Hematopoietic multipotent progenitor cell treated with erythropoietin and hydrocortisone succinate and interleukin-3 and kit ligand, for 17 days (in vitro differentiated cells): ENCODE measurements around the gene TRMT2B.
"Not testable (repeated sequence)": the region's sequence is repeated elsewhere in the genome, so short reads cannot be mapped to it uniquely, and the experiment has no call there.

Source experiments
- DNase-seq: peaks from one replicate; pipeline ENCODE4 v3.0.0-alpha.2; 2015; ENCODE audit warnings: low spot score

The TRMT2B gene

GRCh38 chrX:100999451-100999850 lies 52.5 kb downstream of the TRMT2B start:
- no peak for DNase-seq

- DNase-seq = no peak
These were observed 56.4 kb downstream of the TRMT2B start for GRCh38 chrX:100995469-100995868.

DNA sequence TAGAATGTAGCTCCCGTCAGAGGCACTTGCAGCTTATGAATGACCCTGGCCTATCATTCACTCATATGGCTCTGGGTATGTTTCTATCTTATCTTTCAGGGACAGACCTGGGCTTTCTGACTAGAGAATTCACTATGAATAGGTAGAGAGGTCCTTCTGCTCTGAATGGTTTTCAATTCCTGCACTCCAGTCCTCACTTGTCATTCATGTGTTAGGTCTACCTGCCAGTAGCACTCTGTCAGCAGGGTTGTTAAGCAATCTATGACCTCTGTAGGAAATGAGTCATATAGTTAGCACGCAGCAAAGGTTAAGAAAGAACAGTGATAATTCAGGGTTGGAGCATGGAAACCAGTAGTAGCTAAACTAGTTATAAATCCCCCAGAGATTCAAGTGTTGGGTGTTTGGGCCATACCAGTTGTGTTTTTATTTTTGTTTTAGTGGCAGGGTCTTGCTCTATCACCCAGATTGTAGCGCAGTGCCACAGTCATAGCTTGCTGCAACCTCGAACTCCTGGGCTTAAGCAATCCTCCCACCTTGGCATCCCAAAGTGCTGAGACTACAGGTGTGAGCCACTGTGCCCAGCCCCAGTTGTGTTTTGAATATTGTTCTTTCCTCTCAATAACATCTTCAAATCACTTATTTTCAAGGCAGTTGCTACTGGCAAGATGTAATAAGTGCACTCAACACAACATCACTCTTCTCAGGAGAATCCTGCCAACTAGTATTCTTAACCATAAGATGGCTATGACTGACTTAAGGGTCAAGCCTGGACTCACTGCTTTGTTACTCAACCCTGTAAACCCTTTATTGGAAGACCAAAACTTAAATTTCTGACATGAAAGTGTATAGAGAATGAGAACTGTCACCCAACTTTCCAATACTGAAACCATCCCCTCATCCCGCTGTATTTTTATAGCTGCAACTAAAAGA lies 57.3 kb downstream of the TRMT2B start:
- no peak for DNase-seq

DNA sequence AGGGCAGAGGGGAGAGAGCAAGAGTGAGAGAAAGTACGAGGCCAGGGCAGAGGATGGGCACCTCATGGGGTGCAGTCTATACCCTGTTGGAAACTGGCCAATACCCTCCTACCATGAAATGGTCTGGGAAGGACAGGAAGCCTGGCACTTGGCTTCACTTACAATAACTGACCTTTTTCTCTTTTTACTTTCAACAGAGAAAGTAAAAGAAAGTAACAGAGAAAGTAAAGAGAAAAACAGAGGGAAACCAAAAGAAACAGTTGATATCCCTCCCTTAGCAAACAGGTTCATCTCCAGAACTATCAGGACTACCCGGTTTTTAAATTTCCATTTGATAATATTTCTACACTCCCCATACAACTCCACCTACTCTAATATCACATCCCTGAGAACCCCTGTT lies 61.8 kb downstream of the TRMT2B start:
- no peak for DNase-seq

- DNase-seq = no peak
These were observed 67.1 kb downstream of the TRMT2B start for GRCh38 chrX:100984818-100985217.

GRCh38 chrX:100981498-100981845 lies 70.4 kb downstream of the TRMT2B start:
- DNase-seq = not testable (repeated sequence)

- no peak for DNase-seq
These were observed 71.1 kb downstream of the TRMT2B start for GRCh38 chrX:100980608-100981497.

DNA sequence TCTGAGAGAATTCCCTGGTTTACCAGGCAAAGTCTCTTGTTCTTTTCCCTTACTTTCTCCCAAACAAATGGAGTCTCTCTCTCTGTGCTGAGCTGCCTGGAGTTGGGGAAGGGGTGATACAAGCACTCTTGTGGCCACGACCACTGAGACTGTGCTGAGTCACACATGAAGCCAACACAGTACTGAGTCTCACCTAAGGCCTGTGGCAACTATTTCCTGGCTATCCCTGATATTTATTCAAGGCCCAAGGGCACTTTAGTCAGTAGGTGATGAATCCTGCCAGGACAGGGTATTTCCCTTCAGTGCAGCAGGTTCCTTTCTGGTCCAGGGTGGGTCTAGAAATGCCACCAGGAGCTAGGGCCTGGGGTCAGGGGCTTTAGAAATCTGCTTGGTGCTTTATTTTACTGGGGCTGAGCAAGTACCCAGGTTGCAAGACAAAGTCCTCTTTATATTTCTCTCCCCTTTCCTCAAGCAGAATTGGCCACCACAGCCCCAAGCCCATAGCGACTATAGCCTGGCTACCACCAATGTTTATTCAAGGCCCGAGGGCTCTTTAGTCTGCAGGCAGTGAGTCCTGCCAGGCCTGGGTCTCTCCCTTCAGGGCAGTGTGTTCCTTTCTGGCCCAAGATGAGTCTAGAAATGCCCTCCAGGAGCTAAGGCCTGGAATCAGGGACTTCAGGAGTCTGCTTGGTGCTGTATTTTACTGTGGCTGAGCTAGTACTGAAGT lies 71.9 kb downstream of the TRMT2B start:
- no peak for DNase-seq

DNA sequence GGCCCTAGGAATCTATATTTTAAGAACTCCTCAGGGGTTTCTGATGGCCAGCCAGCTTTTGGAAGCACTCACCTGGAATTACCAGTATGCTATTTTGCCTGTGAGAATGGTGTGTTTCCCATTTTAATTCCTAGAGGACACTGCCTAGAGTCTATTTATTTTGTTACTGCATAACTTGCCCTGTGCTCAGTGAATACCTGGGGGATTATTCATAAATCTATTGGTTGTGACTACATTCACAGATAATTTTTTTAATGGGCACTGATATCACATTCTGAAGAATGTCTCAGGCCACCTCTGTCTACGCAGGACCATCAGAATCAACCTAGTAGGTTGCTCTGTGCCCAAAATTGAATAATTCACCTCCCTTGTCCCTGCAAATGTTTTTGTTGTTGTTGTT lies 75.7 kb downstream of the TRMT2B start:
- no peak for DNase-seq

DNA sequence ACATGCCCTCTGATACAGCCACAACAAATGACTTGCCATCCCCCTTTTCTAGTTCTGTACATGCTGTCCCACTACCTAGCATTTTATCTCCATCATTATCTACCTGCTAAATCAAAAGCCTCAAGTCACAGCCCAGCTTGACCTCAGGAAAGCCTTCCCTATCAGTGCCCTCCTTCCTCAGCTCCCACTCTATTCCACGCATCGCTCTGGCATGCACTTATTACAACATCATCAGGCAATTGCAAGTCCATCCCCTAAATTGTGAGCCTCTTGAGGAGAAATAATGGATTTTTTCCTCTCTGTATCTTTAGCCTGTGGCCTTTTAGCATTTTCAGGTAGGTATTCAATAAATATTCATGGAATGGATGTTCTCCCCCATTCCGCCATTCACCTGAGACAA lies 76.7 kb downstream of the TRMT2B start:
- DNase-seq = no peak

DNA sequence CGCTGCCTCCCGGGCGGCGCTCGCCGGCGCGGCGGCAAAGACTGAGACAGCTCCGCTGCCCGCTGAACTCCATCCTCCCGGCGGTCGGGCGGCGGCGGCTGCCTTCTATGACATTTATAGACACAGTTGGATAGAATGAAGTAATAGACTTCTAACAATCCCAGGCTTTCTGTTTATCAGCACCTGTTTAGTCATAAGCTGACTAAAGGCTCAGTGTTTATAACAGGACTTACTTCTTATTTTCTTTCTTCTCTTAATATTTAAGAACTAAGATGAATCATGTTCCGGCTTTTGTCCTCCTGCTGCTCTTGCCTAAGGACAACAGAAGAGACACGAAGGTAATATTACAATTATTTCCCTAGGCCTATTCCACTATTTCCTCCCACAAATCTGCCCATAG lies 78.5 kb downstream of the TRMT2B start:
- DNase-seq = no peak

DNA sequence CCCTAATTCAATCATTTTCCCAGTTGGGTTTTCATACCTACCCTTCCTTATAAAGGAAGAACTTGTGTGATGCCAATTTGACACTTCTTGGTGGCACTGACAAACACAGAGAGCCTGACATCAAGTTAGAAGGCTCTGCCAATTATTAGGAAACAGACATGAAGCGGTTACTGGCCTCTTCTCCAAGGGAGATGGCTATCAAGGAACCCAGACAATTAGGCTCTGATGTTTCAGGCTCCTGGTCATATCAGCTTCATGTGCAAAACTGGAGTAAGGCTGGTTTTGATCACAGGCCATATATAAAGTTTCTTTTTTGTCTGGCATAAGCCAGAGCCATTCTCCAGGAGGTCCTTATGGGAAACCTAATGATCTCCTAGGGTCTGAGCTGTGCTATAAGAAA lies 82.0 kb downstream of the TRMT2B start:
- no peak for DNase-seq

- DNase-seq = no peak
These were observed 82.5 kb downstream of the TRMT2B start, which contains the start of gene ARL13A for GRCh38 chrX:100969408-100969807. ARL13A (plus strand) TSS chrX:100969708; CDS start chrX:100973690, 3,982 bp downstream.

- DNase-seq = no peak
These were observed 87.5 kb downstream of the TRMT2B start for GRCh38 chrX:100964362-100964761.

GRCh38 chrX:100962811-100963210 lies 89.1 kb downstream of the TRMT2B start:
- DNase-seq = no peak
